ENCODE results near the gene SLC2A6. TPM values are rescaled to one million over a fixed set of nuclear protein-coding genes. Genes with fewer than 3 reads are reported as not detected.

Gene SLC2A6
- total RNA-seq, 1 experiment from 2014 or later, result 10.7 TPM

DNA sequence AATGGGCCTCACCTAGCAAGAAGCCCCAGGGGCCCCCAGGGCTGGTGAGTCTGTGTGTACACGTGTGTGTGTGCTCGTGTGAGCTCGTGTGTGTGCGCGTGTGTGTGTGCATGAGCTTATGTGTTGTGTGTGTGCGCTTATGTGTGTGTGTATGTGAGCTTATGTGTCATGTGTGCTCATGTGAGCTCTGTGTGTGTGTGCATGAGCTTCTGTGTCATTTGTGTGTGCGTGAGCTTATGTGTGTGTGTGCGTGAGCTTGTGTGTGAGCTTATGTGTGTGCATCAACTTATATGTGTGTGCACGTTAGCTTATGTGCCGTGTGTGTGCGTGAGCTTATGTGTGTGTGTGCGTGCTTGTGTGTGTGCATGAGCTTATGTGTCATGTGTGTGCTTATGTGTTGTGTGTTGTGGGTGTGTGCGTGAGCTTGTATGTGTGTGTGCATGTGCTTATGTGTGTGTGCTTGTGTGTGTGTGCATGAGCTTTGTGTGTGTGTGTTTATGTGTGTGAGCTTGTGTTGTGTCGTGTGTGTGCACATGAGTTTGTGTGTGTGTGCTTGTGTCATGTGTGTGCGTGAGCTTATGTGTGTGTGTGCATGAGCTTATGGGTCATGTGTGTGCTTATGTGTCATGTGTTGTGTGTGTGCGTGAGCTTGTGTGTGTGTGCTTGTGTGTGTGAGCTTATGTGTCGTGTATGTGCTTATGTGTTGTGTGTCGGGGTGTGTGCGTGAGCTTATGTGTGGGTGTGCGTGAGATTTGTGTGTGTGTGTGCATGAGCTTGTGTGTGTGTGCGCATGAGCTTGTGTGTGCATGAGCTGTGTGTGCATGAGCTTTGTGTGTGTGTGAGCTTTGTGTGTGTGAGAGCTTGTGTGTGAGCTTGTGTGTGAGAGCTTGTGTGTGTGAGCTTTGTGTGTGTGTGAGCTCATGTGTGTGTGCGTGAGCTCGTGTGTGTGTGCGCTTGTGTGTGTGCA, 16.7 kb upstream of the SLC2A6 start:
- Histone ChIP-seq H3K4me2 (ENCODE audit: low read length) (no peak overlapping the region), H3K79me2 (ENCODE audit: insufficient read depth, low read length) (no peaks in the 10 kb centered on the region), H3K36me3 (ENCODE audit: control insufficient read depth in 1 of 2, insufficient read depth in 2 of 2, low read length in 2 of 2) (no peaks in the 10 kb centered on the region), H4K20me1 (ENCODE audit: insufficient read depth) (no peaks in the 10 kb centered on the region), H3K9me3 (ENCODE audit: control insufficient read depth in 1 of 2, insufficient read depth in 1 of 2, low read depth in 1 of 2, low read length in 2 of 2) (no peaks in the 10 kb centered on the region), H3K4me3 (replicated peaks in 1 of 2; ENCODE audit: low read depth in 1 of 2, low read length in 2 of 2) (no peak overlapping the region), H3K27me3 (ENCODE audit: insufficient read depth, low read length) (no peaks in the 10 kb centered on the region; the same call in 1 of the 2 replicates), H3K9me2 (ENCODE audit: insufficient read depth) (no peaks in the 10 kb centered on the region), H3K27ac (ENCODE audit: low read depth, low read length) (no peak overlapping the region), H3K4me1 (ENCODE audit: control insufficient read depth in 1 of 2, insufficient read depth in 2 of 2, low read length in 2 of 2) (no peaks in the 10 kb centered on the region), H3K9ac (ENCODE audit: low read length) (no peak overlapping the region), H2AFZ (ENCODE audit: low read depth, low read length, poor library complexity, severe bottlenecking) (no peak overlapping the region)
- BruUV-seq (replicated peaks), result no TSS peak
- ATAC-seq, result no peak
- TF ChIP-seq REST (IDR thresholded peaks at IDR 0.05; ENCODE audit: low read depth) (no peak), POLR2A (IDR thresholded peaks at IDR 0.05; ENCODE audit: borderline replicate concordance, extremely low read depth, insufficient read depth, insufficient read length) (no peak), SRF (IDR thresholded peaks at IDR 0.05; ENCODE audit: low read depth) (no peak), EZH2 (IDR thresholded peaks at IDR 0.05) (no peak), ZNF274 (IDR thresholded peaks at IDR 0.05; ENCODE audit: low read depth, low read length) (no peak), FOSL1 (IDR thresholded peaks at IDR 0.05; ENCODE audit: low read depth) (no peak), YY1 (IDR thresholded peaks at IDR 0.05; ENCODE audit: extremely low read depth, insufficient replicate concordance, low read depth, low read length) (no peak), ZFX (IDR thresholded peaks at IDR 0.05) (no peak), RAD21 (IDR thresholded peaks at IDR 0.05; ENCODE audit: low read depth) (no peak), CEBPB (IDR thresholded peaks at IDR 0.05; ENCODE audit: low read depth) (no peak), POLR2AphosphoS5 (IDR thresholded peaks at IDR 0.05; ENCODE audit: low read depth, low read length) (no peak)
- TF ChIP-seq, protein P1, sequence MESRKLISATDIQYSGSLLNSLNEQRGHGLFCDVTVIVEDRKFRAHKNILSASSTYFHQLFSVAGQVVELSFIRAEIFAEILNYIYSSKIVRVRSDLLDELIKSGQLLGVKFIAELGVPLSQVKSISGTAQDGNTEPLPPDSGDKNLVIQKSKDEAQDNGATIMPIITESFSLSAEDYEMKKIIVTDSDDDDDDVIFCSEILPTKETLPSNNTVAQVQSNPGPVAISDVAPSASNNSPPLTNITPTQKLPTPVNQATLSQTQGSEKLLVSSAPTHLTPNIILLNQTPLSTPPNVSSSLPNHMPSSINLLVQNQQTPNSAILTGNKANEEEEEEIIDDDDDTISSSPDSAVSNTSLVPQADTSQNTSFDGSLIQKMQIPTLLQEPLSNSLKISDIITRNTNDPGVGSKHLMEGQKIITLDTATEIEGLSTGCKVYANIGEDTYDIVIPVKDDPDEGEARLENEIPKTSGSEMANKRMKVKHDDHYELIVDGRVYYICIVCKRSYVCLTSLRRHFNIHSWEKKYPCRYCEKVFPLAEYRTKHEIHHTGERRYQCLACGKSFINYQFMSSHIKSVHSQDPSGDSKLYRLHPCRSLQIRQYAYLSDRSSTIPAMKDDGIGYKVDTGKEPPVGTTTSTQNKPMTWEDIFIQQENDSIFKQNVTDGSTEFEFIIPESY (IDR thresholded peaks at IDR 0.05; ENCODE audit: extremely low read depth, insufficient replicate concordance, low read length), result no peak
- ChIA-PET RAD21 (ENCODE audit: low non-redundant PET in 1 of 2, low total read pairs in 2 of 2, uncharacterized antibody in 2 of 2, unreplicated experiment in 2 of 2) (no interaction called here), POLR2A (no interaction called here), CTCF (interaction anchor here (1.9 kb wide), 1 partner anchor 9 kb away, joined by 7 read pairs; no protein-coding TSS in a partner anchor)
- intact Hi-C loops (cut with micrococcal nuclease), result no loop called here
- no peak for DNase-seq (ENCODE audit: low read depth, low spot score)

Data from HCT116 (cell line).